ENCODE measurements around the gene EPAS1. TPM values are rescaled to one million over a fixed set of nuclear protein-coding genes. Genes with fewer than 3 reads are reported as not detected.

EPAS1 gene
- total RNA-seq, 4 donors from 2014 or later = 35.0 to 465 (median 202) TPM

DNA sequence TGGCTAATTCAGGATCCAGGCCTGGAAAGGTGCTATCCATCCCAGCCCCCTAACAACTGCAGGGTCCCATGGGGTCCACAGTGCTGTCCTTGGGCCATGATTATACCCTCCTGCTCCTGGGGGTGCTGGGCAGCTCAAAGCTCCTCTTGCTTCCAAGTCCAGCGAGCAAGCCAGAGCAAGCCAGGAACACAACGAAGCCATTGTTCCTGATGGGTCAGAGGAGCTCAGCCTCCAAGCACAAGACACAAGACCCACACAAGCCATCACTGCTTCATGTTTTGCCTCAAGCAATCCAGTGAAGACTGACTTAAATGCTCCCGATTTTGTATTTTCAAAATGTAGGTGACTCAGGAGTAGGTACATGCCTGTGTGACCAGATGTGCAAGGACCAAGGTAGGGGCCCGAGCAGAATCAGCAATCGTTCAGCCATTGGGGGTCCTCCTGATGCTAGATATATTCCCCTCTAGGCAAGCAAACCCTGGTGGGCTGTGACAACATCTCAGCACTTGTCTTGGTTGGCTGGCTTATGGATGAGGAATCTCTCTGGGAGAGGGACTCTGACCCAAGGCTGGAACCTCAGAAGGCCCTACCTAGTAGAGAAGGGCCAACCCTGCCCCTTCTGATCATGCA is 90.8 kb downstream of the EPAS1 start:
- Histone ChIP-seq H3K9me3 (no peaks in the 10 kb centered on the region), H3K27ac (no peak overlapping the region), H3K4me3 (no peak overlapping the region), H3K27me3 (no peaks in the 10 kb centered on the region), H3K36me3 (no peaks in the 10 kb centered on the region), H3K4me1 (no peaks in the 10 kb centered on the region)
- DNase-seq = peak in 1 of 2 donors; percentile 6
- intact Hi-C loops (cut with DNase I; ENCODE audit: low total_unique reads) = no loop called here
- no peak for TF ChIP-seq POLR2A (IDR thresholded peaks at IDR 0.05)
- TF ChIP-seq, protein P1, sequence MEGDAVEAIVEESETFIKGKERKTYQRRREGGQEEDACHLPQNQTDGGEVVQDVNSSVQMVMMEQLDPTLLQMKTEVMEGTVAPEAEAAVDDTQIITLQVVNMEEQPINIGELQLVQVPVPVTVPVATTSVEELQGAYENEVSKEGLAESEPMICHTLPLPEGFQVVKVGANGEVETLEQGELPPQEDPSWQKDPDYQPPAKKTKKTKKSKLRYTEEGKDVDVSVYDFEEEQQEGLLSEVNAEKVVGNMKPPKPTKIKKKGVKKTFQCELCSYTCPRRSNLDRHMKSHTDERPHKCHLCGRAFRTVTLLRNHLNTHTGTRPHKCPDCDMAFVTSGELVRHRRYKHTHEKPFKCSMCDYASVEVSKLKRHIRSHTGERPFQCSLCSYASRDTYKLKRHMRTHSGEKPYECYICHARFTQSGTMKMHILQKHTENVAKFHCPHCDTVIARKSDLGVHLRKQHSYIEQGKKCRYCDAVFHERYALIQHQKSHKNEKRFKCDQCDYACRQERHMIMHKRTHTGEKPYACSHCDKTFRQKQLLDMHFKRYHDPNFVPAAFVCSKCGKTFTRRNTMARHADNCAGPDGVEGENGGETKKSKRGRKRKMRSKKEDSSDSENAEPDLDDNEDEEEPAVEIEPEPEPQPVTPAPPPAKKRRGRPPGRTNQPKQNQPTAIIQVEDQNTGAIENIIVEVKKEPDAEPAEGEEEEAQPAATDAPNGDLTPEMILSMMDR (IDR thresholded peaks at IDR 0.05) = no peak

DNA sequence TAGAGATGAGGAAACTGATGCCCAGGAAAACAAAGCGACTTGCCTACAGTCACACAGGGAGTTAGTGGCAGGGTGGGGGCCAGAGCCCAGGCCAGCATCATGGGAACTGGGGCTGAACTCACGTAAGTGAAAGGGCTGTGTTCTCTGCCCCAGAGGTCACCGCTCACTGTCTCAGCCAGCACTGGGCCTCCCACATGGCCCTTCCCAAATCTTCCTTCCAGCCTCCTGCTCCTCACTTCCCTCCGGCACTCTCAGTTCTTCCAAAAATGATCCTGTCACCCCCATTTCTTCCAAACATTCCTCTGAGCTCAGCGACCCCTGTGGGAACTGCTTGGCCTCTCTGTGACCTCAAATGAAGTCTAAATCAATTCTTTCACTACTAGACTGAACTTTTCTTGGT is 91.7 kb downstream of the EPAS1 start:
- DNase-seq = peak in 1 of 2 donors; percentile 12
- Histone ChIP-seq H3K4me1 (no peaks in the 10 kb centered on the region), H3K4me3 (no peak overlapping the region), H3K36me3 (no peaks in the 10 kb centered on the region), H3K27ac (no peak overlapping the region), H3K27me3 (no peaks in the 10 kb centered on the region), H3K9me3 (no peaks in the 10 kb centered on the region)
- intact Hi-C loops (cut with DNase I; ENCODE audit: low total_unique reads) = no loop called here
- no peak for TF ChIP-seq POLR2A (IDR thresholded peaks at IDR 0.05)
- TF ChIP-seq, protein P1 (IDR thresholded peaks at IDR 0.05) = no peak

DNA sequence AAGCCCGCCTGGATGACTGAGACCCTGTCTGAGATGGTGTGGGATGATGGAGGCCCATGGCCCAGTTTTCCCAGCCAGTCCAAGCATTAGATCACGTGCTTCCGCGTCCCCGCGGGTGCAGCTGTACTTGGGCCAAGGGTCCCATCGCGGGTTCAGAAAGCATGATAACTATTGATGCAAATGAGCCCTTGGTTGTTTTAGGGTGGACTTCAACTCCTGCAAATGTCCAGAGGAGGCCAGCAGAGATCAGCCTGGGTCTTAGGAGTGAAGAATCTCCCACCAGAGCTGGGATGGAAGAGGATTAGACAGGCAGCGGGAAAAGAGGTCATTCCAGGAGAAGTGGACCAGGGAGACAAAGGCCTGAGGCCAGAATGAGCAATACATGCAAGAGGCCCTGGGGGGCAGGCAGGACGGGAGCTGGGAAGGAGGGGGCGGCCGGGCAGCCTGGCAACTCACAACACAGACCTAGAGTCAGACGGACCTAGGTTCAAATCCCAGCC is 92.3 kb downstream of the EPAS1 start:
- H3K27me3 ChIP-seq = no peaks in the 10 kb centered on the region
- no peaks in the 10 kb centered on the region for H3K9me3 ChIP-seq
- no peaks in the 10 kb centered on the region for H3K36me3 ChIP-seq
- no peaks in the 10 kb centered on the region for H3K4me1 ChIP-seq
- DNase-seq = no peak
- no peak overlapping the region for H3K27ac ChIP-seq
- H3K4me3 ChIP-seq = no peak overlapping the region
- intact Hi-C loops (cut with DNase I; ENCODE audit: low total_unique reads) = no loop called here
- TF ChIP-seq, protein P1 (IDR thresholded peaks at IDR 0.05) = no peak

DNA sequence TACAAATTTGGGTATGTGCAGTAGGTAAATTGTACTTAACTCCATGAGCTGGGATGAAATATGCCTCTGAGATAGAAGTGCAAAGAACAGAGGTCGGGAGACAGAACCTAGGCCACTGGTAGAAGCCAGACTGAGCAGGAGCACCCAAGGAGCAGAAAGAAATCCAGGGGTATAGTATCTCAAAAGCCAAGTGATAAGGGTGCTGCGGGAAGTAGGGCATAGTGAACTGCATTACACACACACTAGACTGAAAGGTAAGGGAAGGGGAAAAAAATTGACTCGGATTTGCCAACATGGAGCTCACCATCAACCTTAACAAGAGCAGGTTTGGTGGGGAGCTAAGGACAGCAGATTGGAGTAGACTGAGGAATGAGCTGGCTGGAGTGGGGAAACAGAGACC is 92.8 kb downstream of the EPAS1 start:
- H3K27me3 ChIP-seq = no peaks in the 10 kb centered on the region
- no peaks in the 10 kb centered on the region for H3K9me3 ChIP-seq
- no peak overlapping the region for H3K27ac ChIP-seq
- intact Hi-C loops (cut with DNase I; ENCODE audit: low total_unique reads) = no loop called here
- TF ChIP-seq, protein P1 (IDR thresholded peaks at IDR 0.05) = no peak
- no peak for TF ChIP-seq POLR2A (IDR thresholded peaks at IDR 0.05)
- no peak overlapping the region for H3K4me3 ChIP-seq
- H3K36me3 ChIP-seq = no peaks in the 10 kb centered on the region
- DNase-seq = no peak
- no peaks in the 10 kb centered on the region for H3K4me1 ChIP-seq

DNA sequence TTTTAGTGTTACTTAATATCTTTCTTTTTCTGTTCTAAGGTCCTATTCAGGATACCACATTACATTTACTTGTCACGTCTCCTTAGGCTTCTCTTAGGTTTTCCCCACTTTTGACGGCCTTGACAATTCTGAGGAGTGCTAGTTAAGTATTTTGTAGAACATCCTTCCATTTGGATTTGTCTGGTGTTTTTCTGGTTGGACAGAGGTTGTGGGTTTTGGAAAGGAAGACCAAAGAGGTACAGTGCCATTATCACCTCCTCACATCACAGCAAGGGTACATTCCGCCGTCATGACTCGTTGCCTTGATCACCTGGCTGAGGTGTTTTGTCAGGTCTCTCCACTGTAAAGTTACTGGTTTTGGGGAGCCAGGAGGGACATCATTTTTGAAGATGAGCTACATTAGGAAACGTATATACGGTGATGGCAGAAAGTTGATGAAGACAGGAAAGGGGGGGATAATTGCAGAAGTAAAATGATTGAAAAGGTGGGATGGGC is 93.7 kb downstream of the EPAS1 start:
- Histone ChIP-seq H3K9me3 (no peaks in the 10 kb centered on the region), H3K4me1 (no peaks in the 10 kb centered on the region), H3K27ac (no peak overlapping the region), H3K27me3 (no peaks in the 10 kb centered on the region), H3K36me3 (no peaks in the 10 kb centered on the region), H3K4me3 (no peak overlapping the region)
- intact Hi-C loops (cut with DNase I; ENCODE audit: low total_unique reads) = no loop called here
- DNase-seq = no peak
- TF ChIP-seq, protein P1 (IDR thresholded peaks at IDR 0.05) = no peak
- TF ChIP-seq POLR2A (IDR thresholded peaks at IDR 0.05) = no peak

Data from uterus (tissue), 4 donors.